GM18858 (cell line): Measurements from ENCODE around the gene RNF220.
"Not testable (repeated sequence)": the region's sequence is repeated elsewhere in the genome, so short reads cannot be mapped to it uniquely, and the experiment has no call there.

Experiments used
- ATAC-seq: cut with Tn5 transposase; IDR thresholded peaks from one replicate; pipeline ENCODE4 v1.9.1; 2021; ENCODE audit not compliant: unreplicated experiment

Gene RNF220

GRCh38 chr1:44485934-44486460 is 80.9 kb downstream of the RNF220 start:
- no peak for ATAC-seq

GRCh38 chr1:44489481-44489880 is 84.4 kb downstream of the RNF220 start:
- ATAC-seq = no peak

DNA sequence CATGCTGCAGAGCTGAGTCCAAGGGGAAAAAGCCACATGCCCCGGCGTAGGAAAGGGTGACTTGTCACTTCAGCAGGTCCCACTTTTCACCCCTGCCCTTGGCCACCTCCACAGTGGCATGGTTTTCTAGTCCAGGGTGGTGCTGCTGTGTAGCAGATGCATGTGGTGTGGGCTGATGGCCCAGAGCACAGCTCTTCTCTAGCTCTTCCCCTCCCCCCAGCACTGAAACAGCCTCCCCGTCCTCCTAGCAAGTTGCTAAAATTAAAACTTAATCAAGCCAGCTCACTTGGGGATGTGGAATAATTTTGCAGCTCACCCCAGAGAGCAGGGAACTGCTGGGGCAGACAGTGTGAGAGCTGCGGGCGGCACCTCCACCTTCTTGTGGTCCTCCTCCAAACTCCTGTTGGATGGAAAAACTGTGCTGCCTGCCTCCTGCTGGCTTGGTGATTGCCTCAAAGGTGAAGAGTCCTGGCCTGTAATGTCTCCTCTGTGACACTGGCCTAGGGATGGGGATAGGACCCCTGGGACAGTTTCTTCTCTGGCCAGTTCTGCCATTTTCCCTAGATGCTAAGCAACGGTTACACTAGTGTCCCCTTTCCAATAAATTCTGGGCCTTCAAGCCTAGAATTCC is 91.6 kb downstream of the RNF220 start:
- no peak for ATAC-seq

DNA sequence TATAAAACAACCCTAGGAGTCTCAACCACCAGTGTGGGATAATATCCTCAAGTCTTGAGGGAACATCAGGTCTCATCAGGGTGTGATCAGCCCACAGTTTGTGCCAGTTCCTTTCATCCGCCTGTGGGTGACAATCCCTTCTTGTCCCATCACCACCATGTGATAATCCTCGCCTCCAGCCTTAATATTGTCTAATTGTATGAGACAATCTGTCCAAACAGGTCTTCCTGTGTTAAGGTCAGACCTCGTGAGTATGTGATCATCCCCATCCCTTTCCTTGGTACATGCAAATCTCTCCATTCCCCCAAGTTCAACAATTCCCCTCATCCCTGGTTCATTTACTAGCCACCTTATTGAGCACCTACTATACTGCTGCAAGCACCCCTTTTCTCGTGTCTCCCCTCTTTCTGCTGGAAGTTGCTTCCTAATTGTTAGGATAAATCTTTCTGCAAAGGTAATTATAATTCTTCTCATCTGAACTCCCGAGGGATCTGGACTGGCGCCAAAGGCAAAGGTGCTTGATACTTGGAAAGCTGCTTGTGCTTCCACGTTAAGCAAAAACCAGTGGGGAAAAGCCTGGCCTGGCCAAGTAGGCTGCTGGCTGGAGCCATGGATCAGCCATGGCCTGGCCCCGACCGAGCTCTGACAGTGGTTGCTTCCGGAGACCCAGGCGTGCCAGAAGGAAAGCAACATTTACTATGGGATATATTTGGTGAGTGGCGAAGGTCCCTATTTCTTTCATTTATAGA is 92.5 kb downstream of the RNF220 start:
- no peak for ATAC-seq

DNA sequence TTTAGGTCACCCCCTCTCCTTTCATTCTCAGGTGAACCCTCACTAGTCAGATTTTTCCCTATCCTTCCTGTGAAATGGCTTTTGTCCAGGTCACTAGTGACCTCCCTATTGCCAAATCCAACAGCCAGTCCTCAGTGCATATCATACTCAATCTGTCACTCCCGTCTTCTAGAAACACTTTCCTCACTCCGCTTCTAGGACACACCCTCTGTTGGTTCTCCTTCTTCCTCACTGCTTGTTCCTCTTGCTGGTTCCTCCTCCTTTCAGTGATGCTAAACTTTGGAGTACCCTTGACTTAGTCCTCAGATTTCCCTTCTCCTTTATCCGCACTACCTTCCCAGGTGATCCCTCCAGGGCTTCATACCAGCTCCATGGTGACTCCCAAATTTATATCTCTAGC is 94.3 kb downstream of the RNF220 start:
- ATAC-seq = no peak

- no peak for ATAC-seq
Measured at GRCh38 chr1:44500181-44501046, 95.4 kb downstream of the RNF220 start.

- no peak for ATAC-seq
Measured at GRCh38 chr1:44501047-44501890, 96.2 kb downstream of the RNF220 start.

DNA sequence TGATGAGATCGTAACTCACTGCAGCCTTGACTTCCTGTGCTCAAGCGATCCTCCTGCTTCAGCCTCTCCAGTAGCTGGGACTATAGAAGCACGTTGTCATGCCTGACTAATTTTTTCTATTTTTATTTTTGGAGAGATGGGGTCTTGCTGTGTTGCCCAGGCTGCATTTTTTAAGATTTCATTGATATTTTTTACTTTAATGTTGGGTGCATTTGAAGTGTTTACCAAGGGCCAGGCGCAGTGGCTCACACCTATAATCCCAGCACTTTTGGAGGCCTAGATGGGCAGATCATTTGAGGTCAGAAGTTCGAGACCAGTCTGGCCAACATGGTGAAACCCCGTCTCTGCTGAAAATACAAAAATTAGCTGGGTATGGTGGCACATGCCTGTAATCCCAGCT is 97.8 kb downstream of the RNF220 start:
- ATAC-seq = not testable (repeated sequence)

DNA sequence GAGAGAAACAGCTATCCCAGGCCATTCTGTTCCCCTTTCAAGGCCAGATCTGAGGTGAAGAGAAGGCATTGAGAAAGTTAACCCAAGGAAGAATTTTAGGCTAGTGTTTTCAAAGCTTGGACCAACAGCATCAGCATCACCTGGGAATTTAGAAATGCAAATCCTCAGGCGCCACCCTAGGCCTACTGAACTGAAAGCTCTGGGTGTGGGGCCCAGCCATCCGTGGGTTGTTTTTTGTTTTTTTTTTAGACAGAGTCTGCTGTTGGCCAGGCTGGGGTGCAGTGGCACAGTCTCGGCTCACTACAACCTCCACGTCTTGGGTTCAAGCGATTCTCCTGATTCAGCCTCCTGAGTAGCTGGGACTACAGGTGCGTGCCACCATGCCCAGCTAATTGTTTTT is 98.6 kb downstream of the RNF220 start:
- ATAC-seq = no peak

DNA sequence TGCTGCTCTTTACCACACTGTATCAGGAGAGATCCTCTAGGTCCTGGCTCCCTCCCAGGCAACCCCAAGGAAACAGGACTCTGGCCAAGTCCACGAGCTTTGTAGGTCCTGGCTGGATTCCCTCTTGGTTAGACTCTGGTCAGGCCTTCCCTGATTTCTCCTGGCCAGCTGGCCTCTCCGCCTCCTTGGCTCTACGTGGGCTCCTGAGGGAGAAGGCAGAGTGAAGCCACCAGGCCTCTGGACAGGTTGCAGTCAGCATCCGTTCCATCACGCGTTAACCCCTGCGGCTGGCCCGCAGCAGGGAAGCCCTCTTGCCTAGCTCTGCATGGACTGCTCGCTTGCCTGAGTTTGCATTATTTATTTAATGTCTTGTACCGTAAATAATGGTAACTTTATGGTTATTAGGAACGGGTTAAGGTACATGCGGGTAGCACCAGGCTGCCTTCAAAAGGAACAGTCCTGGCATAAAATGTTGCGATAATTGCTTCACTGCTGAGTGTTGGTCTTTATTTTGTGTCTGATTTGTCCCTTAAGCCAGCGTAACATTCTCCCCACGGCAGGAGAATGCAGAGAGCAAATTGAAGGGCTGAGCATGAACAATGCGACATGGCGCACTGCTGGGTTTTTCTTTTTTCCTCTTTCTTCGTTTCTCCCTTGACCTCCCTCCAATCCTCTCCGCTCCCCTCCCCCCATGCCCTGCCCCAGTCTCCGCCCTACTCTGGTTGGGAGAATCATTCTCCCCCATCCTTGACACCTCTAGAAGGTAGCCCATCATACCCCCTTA is 100.3 kb downstream of the RNF220 start:
- no peak for ATAC-seq

DNA sequence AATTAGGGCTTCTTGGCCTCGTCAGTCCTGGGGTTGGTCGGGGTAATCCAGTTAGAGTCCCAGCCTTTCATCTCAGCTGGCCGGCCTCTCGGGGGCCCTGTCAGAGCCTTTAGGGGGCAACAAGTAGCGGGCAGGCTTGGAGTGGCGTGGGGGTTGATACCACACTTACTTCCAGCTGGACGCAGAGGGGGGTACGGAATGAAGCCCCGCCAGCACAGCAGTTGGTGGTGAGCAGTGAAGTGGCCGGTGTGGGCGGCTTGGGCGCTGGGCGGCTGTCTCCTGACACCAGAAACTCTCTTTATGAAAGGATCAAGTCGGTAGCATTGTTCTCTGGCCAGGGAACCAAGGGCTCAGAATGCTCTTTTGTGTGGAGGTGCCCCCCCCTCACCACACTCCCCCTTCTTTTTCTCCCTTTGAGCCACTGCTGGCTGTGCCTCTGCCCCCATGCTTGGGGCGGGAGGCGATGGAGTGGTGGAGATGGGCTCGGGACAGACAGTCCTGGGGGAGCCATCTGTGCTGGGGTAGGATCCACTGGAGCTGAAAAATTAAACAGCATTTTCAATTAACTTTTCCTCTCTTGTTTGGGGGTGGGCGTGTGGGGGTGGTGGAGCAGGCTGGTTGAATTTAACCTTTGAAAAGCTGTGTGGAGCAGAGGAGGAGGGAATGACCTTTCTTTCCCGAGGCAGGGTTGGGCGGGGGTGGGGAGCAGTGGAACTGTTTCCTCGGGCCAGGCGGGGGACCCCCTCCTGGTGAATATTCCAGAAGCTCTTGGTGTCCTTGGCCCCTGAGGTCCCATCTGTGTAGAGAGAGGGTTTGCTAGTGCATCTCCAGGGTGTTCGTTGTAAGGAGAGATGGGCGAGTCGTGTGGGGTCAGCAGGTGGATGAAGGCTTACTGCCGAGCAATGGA is 102.7 kb downstream of the RNF220 start:
- no peak for ATAC-seq

DNA sequence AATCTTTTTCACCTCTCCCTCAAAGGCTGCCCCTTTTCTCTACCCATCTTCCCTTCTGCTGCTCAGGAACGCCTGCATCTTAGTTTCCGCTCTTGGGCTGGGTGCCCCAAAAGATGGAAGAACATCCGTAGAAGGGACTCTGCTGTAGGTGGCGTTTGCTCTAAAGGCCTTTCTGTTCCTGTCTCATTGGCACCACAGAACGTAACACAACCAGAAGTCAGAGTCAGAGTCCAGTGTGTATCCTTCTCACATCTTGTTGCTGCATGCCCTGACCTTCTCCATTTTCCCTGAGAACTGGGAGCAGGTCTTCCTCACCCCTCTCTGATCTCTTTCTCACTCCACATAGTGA is 103.3 kb downstream of the RNF220 start:
- no peak for ATAC-seq

DNA sequence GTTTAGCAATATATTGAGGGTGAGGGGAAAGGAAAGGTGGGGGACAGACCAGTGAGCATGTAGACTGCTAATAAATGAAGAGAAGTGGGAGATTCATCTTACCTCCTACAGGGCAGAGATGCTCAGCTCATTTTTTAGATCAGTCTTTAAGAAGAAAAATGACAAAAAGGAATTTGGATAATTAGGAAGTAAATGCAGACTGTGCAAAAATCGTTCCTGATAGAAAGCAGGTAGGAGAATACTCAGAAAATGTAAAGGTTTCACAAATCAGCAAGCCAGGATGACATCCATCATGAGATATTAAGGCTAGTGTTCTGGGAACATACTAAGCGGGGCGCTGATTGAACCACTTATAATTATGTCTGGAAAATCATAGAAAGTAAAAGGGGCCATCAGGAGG is 106.3 kb downstream of the RNF220 start:
- ATAC-seq = no peak

GRCh38 chr1:44511769-44512168 is 106.7 kb downstream of the RNF220 start:
- ATAC-seq = no peak

GRCh38 chr1:44512313-44512885 is 107.3 kb downstream of the RNF220 start:
- no peak for ATAC-seq

GRCh38 chr1:44513111-44513510 is 108.1 kb downstream of the RNF220 start:
- no peak for ATAC-seq

DNA sequence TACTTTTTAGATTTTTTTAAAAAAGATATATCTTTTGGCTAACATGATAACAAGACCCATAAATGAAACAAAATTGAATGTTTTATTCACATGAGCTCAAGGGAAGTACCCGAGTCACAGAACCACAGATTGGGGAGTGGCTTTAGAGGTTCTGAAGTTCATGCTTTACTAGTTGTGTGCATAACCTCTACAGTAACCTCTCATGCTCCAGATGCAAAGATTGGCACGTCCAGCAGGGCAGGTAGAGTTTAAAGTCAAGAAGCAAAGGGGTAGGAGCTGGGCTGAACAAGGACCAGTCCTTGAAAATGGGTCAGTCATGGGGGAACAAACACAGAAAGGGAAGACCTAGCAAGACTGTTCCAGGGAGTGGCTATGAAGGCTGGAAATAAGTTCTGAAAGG is 109.6 kb downstream of the RNF220 start:
- ATAC-seq = no peak

DNA sequence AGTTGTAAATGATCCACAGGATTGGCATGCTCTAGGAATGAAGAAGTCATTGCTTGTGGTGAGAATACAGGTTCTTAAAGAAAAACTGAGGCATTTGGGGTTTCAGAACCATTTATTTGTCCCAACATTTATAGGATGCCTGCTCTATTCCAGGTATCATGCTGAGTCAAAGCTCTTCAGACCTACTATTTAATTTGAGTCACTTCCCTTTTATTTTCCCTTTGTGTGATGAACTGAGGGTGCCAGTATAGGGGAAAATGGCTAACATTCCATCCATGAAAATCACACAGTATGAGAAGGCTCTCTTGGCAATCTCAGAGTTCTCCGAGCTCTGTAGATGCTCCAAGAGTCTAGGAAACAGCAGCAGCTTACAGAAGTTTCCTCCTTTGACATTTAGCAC is 110.4 kb downstream of the RNF220 start:
- ATAC-seq = no peak
